GM21529 (cell line): ENCODE measurements around the gene WDR90.
A peak's percentile ranks its signal among the peaks of the same experiment; 100 is the strongest.

ENCODE experiments used
- ATAC-seq: cut with Tn5 transposase; IDR thresholded peaks from one replicate; pipeline ENCODE4 v1.9.1; 2021; ENCODE audit not compliant: unreplicated experiment

The WDR90 gene

DNA sequence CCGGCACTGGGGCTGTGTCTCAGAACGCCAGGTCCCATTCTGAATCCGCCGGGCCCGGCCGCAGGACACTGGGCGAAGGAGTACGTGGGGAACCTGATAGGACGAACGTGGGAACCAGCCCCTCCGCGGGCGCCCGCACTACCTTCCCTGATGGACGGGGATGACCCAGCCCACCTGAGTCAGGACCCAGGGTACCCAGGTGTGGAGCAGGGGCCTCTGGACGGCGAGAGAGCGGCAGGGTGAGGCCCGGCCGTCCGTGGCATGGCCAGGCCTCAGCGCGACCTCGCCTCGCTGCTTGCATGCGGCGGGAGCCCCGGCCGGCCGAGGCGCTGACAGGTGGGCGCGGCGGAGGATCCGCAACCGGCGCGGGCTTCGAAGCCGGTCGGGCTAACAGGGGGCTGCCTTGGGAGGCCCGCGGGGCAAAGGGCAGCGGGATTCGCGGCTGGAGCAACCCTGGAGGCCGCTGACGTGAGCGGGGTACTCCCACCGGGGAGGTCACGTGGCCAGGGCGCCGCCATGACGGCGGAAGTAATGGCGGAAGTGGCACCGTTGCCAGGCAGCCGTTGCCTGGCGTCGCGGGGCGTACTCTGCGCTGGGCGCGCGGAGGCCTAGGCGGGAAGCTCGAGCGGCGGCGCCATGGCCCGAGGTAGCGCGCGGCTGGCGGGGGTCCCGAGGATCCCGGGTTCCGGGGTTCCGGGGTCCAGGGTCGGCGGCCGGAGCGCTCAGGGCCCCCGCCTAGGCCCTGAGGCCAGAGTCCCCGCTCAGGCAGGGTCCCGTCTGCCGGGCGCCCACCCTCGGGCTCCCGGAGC lies at the start of gene WDR90:
Gene WDR90 (plus strand): TSS at position 585 of the 809 bp plus-strand sequence. CDS start 52 bp downstream, at position 637.
- ATAC-seq: peak; percentile 62

GRCh38 chr16:600781-601180 lies 48.4 kb upstream of the WDR90 start:
- ATAC-seq: no peak

- no peak for ATAC-seq
Measured at GRCh38 chr16:603933-604332, 45.2 kb upstream of the WDR90 start.

DNA sequence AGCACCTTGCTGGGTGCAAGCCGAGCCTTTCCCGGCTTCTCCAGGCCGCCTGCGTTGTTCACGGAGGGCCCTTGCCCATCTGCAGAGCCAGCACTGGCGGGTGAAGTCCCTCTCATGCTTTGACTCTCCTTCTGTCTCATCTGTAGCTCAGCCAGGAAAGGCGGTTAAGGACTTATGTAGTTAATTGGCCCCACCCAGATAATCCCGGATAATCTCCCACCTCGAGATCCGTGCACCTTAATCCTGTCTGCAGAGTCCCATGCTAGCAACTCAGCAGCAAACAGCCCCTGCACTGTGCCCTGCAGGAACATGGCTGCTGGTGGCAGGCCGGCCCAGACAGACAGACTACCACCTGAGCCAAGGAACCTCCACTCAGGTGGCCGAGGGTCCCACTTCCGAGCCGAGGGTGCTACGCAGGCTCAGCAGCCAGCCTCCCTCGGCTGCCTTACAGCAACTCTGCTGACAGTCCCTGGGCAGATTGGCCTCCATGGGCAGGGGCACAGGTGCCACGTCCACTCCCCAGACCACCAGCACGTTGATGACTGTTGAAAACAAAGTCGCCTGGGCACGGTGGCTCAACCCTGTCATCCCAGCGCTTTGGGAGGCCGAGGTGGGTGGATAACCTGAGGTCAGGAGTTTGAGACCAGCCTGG lies 42.4 kb upstream of the WDR90 start:
- no peak for ATAC-seq

DNA sequence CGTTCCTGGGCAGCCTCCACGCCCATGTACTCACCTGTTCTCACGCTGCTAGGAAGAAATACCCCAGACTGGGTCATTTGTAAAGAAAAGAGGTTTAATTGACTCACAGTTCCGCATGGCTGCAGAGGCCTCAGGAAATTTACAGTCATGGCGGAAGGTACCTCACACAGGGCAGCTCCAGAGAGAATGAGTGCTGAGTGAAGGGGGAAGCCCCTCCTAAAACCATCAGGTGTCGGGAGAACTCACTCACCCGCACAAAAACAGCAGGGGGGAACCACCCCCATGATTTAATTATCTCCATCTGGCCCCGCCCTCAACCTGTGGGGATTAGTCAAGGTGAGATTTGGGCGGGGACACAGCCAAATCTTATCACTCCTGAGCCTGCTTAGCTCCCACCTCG lies 41.1 kb upstream of the WDR90 start:
- no peak for ATAC-seq

GRCh38 chr16:609316-609715 lies 39.8 kb upstream of the WDR90 start:
- ATAC-seq: no peak

GRCh38 chr16:609984-610383 lies 39.2 kb upstream of the WDR90 start:
- no peak for ATAC-seq

DNA sequence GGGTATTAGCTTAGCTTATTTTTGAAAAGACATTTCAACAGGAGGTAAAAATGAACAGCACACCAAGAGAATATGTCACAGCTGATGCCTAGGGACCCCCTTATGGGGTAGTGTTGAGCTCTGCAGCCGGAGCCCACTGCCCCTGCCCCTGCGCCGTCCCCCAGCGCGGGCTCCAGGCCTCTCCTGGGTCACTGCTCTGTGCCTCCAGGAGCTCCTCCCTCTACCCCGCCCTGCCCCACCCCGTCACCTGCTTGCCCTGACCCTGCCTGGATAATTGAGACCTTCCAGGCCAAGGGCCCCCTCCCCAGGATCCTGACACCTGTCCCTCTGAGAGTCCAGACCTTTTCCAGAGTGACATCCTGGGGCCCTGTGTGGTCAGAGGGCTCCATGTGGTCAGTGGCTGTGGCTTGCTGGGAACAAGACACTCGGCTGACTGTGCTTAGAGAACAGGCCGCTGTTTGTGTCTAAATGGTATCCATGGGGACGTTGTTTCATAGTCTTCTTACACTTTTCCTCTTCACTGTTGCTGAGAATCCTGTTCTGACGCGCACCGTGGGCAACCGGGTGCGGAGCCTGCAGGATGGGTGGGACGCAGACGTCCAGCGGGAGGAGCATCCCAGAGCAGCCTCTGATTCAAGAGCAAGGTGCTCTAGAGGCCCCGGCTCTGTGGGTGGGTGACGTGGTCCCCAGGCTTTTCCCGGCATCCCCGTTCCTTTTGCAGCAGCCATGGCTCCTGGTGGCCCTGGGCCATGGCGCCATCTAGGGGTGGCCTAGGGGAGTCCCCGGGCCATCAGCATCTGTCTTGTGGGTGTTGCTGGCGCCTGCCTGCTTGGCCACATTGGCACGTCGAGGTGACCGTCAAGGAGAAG lies 38.4 kb upstream of the WDR90 start:
- ATAC-seq: no peak

- no peak for ATAC-seq
Measured at GRCh38 chr16:615122-615521, 34.0 kb upstream of the WDR90 start.

- no peak for ATAC-seq
Measured at GRCh38 chr16:616733-617586, 32.2 kb upstream of the WDR90 start.

DNA sequence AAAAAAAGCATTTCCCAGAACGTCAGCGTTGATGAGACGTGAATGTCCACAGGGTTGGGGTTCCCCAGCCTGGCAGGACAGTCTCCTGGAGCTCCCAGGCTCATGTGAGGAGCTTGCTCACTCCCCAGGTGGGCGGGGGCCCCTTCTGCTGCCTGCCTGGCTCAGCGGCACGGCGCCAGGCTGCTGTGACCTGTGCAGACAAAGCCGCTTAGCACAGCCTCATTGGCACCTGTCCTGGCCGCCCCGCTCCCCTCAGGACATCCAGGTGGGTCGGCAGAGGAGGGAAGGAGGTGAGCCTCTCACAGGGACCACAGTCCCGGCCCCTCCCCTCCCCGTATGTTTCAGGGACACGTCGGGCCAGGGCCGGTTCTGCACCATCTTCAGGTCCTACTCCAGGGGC lies 31.3 kb upstream of the WDR90 start:
- no peak for ATAC-seq

- no peak for ATAC-seq
Measured at GRCh38 chr16:619476-620100, 29.6 kb upstream of the WDR90 start.

GRCh38 chr16:620700-621525 lies 28.3 kb upstream of the WDR90 start:
- ATAC-seq: no peak

DNA sequence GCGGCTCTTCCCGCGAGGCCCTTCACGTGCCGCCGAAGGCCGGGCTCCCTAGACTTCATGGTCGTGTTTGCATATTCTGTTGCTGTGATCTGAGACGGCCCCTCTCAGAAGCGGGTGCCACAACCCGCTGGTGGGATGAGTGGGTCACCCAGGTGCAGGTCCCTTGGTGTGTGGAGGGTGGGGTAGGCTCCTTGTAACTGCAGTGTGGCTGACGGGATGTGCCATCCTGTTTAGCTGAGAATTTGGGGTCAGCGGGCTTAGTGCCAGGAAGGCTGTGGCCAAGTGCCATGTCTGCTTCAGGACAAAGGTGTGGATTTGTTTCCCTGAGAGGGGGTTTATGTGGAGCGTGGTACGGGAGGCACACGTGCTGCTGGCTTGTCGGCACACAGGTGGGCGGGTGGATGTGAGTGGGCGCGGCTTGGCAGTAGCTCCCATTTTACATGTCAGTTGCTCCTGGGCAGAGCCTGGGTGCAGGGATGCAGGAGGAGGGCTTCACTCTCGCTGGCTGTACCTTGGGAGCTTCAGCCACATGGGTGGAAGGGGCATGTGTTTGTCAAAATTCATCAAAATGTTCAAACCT lies 27.5 kb upstream of the WDR90 start:
- ATAC-seq: no peak

DNA sequence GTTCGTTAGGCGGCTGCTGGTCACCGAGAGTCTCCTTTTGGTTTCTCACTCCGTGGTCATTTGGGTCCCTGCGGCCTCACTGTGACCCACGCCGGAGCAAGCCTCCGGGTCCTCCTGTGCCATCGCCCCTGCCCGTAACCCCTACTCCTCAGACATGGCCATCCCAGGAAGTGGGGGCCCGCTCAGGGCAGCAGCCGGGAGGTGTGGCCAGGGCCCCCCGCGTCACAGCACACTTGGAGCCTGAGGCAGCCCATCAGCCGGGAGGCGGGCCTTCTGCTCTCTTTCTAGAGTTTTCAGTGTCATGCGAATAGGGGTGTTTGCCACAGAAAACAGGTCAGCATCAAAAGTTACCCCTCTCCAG lies 26.3 kb upstream of the WDR90 start:
- ATAC-seq: no peak

- no peak for ATAC-seq
Measured at GRCh38 chr16:624526-625070, 24.6 kb upstream of the WDR90 start.

DNA sequence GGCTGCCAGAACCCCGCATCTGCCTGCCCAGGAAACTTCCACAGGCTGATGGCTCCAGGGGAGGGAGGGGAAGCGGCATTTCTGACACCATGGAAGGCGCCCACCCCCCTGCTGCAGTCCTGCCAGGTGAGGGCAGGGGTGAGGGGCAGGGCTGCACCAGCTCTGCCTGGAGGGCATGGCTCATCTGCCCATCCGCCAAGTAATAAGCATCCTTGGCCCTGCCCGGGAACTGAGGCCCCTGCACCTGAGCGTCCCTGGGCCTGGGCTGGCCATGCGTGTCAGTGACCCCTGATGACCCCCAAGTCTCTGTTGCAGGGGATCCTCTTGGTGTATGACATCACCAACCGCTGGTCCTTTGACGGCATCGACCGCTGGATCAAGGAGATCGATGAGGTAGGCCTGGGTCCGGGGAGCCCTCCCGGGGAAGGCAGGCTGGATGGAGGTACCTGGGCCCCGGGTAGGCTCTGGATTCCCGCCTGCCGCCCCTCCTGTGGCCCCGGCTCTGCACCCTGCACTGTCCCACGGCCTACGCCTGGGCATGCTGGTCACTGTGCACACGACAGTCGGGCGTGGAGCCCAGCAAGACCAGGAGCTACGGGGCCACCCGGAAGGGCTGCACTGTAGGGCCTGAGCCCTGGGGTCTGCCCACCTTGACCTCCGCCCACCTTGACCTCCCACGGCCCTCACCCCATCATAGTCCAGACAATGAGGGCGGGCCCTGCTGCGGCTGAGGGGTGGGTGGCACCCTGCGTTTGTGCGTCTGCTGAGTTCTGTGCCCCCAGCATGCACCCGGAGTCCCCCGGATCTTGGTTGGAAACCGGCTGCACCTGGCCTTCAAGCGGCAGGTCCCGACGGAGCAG lies 23.8 kb upstream of the WDR90 start:
- ATAC-seq: no peak
